Stimulated activated memory B cell treated with anti-CD40 and anti-IgM and Interleukin-4, amounts not matched to agents 10 μg/mL and 1 μg/mL and 100 μg/mL, for 72 hours (primary cell): ENCODE measurements around the gene CMTM3.
"Not testable (repeated sequence)": the region's sequence is repeated elsewhere in the genome, so short reads cannot be mapped to it uniquely, and the experiment has no call there.

Source experiments
- ATAC-seq: fragments of 150-1000 bp; cut with Tn5 transposase; 2 replicates; pipeline ENCODE4 v1.10.0; 2021
- H3K27ac Mint-ChIP-seq: one replicate; pipeline ENCODE4 v1.8.0; 2022; ENCODE audit warnings: mild to moderate bottlenecking, mixed read lengths
- H3K27me3 Mint-ChIP-seq: one replicate; pipeline ENCODE4 v1.8.0; 2022; ENCODE audit warnings: mixed read lengths
- H3K36me3 Mint-ChIP-seq: one replicate; pipeline ENCODE4 v1.8.0; 2022; ENCODE audit warnings: mixed read lengths
- H3K4me1 Mint-ChIP-seq: one replicate; pipeline ENCODE4 v1.8.0; 2022; ENCODE audit warnings: mixed read lengths
- H3K4me3 Mint-ChIP-seq: one replicate; pipeline ENCODE4 v1.8.0; 2022; ENCODE audit warnings: mild to moderate bottlenecking, moderate library complexity, mixed read lengths
- H3K9me3 Mint-ChIP-seq: one replicate; pipeline ENCODE4 v1.8.0; 2022; ENCODE audit warnings: mixed read lengths

CMTM3 gene

DNA sequence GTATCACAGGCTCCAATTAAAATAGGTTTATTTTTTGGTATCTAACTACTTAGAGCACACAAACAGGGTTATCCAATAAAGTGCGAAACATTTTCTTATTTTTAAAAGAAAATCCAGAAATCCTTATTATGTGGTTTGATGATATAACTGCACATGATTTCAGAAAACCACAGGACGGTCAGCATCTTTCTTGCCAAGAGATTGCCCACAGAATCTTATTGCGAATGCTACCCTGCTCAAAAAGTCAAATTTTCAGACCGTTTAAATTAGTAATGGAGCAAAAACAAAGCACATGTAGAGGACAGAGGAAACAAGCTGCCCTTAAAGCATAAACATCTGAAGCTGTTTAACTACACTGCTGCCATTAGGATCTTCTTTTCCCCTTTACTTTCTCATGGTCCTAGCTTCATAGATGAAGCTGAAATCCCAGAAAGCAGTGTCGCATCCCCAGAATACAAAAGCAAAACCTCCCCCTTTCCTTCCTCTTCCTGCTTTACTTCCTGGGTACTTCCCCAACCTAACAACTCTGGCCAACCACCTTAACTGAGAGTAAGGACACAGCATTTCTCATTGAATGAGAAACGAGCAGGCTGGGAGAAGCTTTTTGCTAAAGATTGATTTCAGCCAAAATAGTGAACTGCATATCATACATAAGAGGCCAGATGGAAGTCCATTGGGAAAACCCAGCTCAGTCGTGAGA lies 48.3 kb downstream of the CMTM3 start:
- Mint-ChIP-seq H3K36me3 (no peaks in the 10 kb centered on the region), H3K27ac (no peak overlapping the region), H3K9me3 (no peaks in the 10 kb centered on the region), H3K4me1 (peaks cover 8% of the 10 kb centered on the region), H3K27me3 (peaks cover 53% of the 10 kb centered on the region), H3K4me3 (no peak overlapping the region)
- no peak for ATAC-seq

DNA sequence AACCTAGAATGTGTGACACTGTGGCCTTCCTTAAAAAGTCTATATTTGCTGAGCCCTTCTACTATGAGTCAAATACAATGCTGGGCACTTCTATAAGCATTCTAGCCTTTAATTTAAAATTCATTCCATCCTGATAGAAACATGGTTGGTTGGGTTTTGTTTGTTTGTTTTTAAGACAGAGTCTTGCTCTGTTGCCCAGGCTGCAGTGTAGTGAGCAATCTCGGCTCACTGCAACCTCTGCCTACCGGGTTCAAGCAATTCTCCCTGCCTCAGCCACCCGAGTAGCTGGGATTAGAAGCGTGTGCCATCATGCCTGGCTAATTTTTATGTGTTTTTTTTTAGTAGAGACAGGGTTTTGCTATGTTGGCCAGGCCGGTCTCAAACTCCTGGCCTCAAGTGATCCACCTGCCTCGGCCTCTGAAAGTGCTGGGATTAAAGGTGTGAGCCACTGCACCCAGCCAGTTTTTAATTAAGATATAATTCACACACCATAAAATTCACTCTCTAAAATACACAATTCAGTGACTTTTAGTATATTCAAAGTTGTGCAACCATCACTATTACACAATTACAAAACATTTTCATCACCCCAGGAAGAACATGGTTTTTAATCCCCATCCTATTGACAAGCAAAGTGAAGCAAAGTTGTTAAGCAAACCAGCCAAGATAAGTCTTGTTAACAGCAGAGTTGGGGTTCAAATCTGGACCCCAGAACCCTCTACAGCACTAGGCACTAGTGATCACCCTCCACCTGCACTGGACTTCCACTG lies 49.3 kb downstream of the CMTM3 start:
- H3K4me1 Mint-ChIP-seq: peaks cover 8% of the 10 kb centered on the region
- H3K4me3 Mint-ChIP-seq: no peak overlapping the region
- ATAC-seq: no peak
- no peaks in the 10 kb centered on the region for H3K9me3 Mint-ChIP-seq
- no peaks in the 10 kb centered on the region for H3K36me3 Mint-ChIP-seq
- H3K27me3 Mint-ChIP-seq: peaks cover 63% of the 10 kb centered on the region
- no peak overlapping the region for H3K27ac Mint-ChIP-seq

DNA sequence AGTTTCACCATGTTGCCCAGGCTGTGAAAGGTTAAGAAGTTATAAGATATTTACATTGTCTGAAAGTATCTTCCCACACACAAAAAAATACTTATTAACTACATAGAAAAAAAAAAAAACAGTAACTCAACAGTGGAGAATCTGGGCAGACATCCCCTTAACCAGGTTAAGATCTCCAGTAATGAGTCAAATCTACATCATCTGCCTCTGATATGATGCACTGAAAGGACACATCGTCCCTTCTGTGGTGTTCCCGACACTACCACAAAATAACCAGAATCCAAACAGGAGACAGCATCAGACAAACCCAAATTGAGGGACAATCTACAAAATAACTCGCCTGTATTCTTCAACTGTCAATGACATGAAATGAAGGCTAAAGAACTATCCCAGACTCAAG lies 52.0 kb downstream of the CMTM3 start:
- no peak for ATAC-seq
- Mint-ChIP-seq H3K36me3 (no peaks in the 10 kb centered on the region), H3K9me3 (no peaks in the 10 kb centered on the region), H3K4me3 (no peak overlapping the region), H3K27me3 (peaks cover 52% of the 10 kb centered on the region), H3K27ac (no peak overlapping the region), H3K4me1 (no peaks in the 10 kb centered on the region)

DNA sequence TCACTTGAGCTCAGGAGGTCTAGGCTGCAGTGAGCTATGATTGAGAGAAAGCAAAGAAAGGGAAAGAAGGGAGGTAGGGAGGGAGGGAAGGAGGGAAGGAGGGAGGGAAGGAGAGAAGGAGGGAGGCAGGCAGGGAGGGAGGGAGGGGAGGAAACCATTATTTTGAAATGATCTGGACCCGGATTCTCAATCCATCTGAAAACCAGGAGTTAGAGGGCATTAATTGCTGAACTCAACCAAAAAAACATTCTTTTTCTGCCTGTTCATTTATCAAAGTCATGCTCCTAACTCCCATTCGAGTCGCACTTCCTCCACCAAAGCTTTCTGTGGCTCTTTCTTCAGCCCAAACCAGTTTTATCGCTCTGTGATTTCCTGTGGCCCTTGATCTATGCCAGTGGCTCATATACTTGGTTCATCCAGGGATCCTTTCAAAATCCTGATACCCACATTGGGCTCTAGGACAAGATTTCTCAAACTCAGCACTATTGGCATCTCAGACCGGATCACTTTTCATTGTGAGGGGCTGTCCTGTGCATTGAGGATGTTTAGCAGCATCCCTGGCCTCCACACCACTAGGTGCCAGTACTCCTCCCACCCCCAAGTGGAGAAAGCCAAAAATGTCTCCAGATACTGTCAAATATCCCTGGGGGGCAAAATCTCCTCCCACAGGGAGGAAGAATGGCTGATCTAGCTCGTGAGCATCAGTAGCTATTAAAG lies 53.8 kb downstream of the CMTM3 start:
- no peaks in the 10 kb centered on the region for H3K4me1 Mint-ChIP-seq
- no peaks in the 10 kb centered on the region for H3K9me3 Mint-ChIP-seq
- H3K27me3 Mint-ChIP-seq: peaks cover 61% of the 10 kb centered on the region
- ATAC-seq: no peak
- no peaks in the 10 kb centered on the region for H3K36me3 Mint-ChIP-seq
- no peak overlapping the region for H3K27ac Mint-ChIP-seq
- H3K4me3 Mint-ChIP-seq: no peak overlapping the region

DNA sequence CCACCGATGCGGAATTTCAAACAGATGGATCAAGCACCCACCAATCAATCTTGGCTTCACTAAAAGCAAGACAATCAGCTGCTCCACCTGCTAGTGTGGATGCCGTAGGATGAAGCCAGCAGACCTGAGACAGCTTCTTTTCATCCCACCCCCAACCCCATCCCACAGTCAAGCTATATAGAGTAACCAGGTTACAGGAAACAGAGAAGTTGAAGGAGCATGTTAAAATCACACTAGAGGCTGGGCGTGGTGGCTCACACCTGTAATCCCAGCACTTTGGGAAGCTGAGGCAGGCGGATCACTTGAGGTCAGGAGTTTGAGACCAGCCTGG lies 54.3 kb downstream of the CMTM3 start:
- no peaks in the 10 kb centered on the region for H3K36me3 Mint-ChIP-seq
- peaks cover 59% of the 10 kb centered on the region for H3K27me3 Mint-ChIP-seq
- no peaks in the 10 kb centered on the region for H3K4me1 Mint-ChIP-seq
- H3K9me3 Mint-ChIP-seq: no peaks in the 10 kb centered on the region
- no peak for ATAC-seq
- H3K27ac Mint-ChIP-seq: no peak overlapping the region
- H3K4me3 Mint-ChIP-seq: no peak overlapping the region

DNA sequence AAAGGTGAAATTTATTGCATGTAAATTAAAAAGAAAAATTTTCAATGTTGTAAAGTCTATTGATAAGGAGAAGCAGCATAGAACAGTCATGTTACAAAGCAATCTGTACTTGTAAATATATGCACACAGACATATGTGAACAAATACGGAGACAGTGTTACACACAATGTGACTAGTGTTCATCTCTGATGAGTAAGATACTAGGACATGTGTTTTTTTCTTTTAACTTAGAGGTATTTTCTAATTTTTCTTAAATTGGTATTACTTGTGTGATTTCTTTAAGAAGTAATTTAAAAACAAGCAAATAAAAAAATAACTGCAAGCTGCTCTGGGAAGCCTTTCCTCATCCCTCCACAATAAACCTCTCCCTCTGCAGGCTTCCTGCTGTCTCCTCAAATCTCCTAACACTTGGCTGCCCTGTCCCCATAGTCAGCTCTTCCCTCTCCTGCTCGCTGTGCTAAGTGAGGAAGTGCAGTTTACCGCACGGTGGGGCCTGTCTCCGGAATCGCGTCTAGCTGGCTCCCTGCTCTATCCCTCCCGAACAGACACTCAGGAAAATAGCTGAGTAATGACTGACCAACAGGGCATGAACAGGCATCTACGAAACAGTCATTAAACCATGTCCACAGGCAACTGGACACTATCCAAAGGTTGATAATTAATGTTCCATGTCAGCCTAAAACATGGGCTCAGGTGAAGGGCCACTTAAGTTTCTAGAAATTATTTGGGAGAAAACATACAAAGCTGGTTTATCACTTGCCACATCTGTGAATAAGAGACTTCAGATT lies 56.1 kb downstream of the CMTM3 start:
- no peaks in the 10 kb centered on the region for H3K36me3 Mint-ChIP-seq
- H3K27ac Mint-ChIP-seq: no peak overlapping the region
- H3K4me3 Mint-ChIP-seq: no peak overlapping the region
- H3K4me1 Mint-ChIP-seq: no peaks in the 10 kb centered on the region
- ATAC-seq: no peak
- H3K9me3 Mint-ChIP-seq: no peaks in the 10 kb centered on the region
- H3K27me3 Mint-ChIP-seq: peaks cover 45% of the 10 kb centered on the region

DNA sequence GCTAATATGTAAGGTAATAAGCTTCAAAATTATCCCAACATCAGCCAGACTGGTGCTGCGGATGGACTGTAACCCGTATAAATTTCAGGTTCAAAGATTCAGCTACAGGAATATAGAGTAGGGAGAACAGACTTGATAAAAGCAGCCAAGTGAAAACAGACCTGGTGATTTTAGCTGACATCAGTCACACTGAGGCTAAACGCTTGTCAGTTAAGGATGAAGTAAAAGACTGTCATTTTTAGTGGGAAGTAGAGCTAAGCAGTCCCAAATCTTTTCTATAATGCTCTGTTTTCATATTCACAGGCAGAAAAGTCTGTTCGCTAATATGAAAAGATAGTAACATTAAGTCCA lies 56.7 kb downstream of the CMTM3 start:
- Mint-ChIP-seq H3K27ac (no peak overlapping the region), H3K36me3 (no peaks in the 10 kb centered on the region), H3K9me3 (no peaks in the 10 kb centered on the region), H3K27me3 (peaks cover 45% of the 10 kb centered on the region), H3K4me3 (no peak overlapping the region), H3K4me1 (no peaks in the 10 kb centered on the region)
- ATAC-seq: no peak

DNA sequence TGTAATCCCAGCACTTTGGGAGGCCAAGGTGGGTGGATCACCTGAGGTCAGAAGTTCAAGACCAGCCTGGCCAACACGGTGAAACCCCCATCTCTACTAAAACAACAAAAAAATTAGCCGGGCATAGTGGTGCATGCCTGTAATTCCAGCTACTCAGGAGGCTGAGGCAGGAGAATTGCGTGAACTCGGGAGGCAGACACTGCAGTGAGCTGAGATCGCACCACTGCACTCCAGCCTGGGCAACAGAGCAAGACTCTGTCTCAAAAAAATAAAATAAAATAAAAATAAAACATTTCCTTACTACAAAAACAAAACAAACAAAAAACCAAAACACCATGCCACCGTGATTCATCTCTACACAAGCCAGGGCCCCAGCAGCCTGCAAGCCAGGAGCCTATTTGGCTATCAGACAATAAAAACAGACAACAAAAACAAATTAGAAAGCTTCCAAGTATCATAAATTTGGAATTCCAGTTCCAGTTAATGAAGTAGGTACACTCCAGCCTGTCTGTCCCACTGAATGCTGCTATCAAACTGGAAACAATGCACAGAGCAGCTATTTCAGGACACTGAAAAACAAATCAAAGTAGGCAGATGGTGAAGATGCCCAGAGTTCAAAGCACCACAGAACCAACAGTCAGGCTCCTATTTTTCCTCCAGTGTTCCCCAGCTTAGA lies 57.3 kb downstream of the CMTM3 start:
- not testable (repeated sequence) for H3K9me3 Mint-ChIP-seq, H3K4me1 Mint-ChIP-seq, H3K36me3 Mint-ChIP-seq, ATAC-seq, H3K4me3 Mint-ChIP-seq, H3K27ac Mint-ChIP-seq
- peaks cover 39% of the 10 kb centered on the region for H3K27me3 Mint-ChIP-seq

DNA sequence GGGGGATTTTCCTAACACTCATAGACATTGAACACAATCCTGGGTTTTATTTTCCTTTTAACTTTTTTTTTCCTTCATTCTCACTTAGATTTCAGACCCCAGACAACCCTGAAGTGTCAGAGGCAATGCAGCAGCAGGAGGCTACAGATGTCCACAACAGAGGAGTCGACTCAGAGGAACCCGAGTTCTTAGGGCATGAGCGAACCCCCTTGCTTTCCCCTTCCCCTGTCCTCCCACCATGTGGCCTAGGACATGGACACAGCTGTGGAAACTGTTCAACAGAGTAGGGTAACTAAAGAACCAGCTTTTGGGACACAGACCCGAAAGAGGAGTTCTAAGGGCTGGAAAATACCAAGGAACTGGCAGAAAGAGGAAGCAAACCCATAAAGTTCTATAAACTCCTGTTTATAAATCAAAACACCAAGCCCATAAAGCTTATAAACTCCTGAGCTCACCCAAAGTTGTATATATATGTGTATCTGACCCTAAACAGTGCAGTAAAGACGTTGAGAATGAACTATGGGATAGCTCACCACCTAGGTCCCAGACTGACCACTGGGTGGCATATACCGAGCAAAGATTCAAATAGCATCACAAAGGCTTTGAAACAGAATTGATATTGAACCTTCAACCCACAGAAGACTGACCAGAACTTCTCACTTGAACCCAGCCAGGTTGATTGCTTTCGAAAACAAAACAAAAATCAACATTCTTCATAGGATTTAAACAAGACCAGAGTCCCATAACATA lies 58.1 kb downstream of the CMTM3 start:
- H3K27me3 Mint-ChIP-seq: peaks cover 31% of the 10 kb centered on the region
- H3K36me3 Mint-ChIP-seq: no peaks in the 10 kb centered on the region
- no peak overlapping the region for H3K4me3 Mint-ChIP-seq
- no peaks in the 10 kb centered on the region for H3K4me1 Mint-ChIP-seq
- no peaks in the 10 kb centered on the region for H3K9me3 Mint-ChIP-seq
- no peak overlapping the region for H3K27ac Mint-ChIP-seq
- ATAC-seq: peak; percentile 60
